Measurements from ENCODE around the gene ITPKC.

DNA sequence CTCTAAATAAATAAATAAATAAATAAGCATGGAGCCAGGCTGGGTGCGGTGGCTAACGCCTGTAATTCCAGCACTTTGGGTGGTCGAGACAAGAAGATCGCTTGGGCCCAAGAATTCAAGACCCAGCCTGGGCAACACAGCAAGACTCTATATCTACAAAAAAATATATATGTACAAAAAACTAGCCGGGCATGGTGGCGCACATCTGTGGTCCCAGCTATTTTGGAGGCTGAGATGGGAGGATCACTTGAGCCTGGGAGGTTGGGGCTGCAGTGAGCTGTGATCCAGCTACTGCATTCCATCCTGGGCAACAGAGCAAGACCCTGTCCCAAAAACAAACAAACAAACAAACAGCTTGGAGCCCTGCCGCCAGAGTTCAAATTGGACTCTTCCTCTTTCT lies 30.6 kb downstream of the ITPKC start:
- TF ChIP-seq POLR2AphosphoS5 (IDR thresholded peaks at IDR 0.05; ENCODE audit: low read depth, low read length) (no peak), POLR2A (IDR thresholded peaks at IDR 0.05; ENCODE audit: low read depth, low read length) (no peak), TAF1 (IDR thresholded peaks at IDR 0.05; ENCODE audit: borderline replicate concordance, low read depth, low read length) (no peak)

Measured in GM12892 (cell line).